GM12891 (cell line): Measurements from ENCODE around the gene HDAC4.

Experiments used
- POLR2A ChIP-seq: IDR thresholded peaks from 2 replicates; pipeline ENCODE4 v1.6.1; 2011; ENCODE audit warnings: low read depth, low read length, control low read depth
- POU2F2 ChIP-seq: IDR thresholded peaks from 2 replicates; pipeline ENCODE4 v1.6.1; 2011; ENCODE audit warnings: low read depth, mild to moderate bottlenecking, control low read depth, low read length, moderate library complexity
- TAF1 ChIP-seq: IDR thresholded peaks from 2 replicates; pipeline ENCODE4 v1.6.1; 2011; ENCODE audit warnings: low read depth, low read length, control low read depth

DNA sequence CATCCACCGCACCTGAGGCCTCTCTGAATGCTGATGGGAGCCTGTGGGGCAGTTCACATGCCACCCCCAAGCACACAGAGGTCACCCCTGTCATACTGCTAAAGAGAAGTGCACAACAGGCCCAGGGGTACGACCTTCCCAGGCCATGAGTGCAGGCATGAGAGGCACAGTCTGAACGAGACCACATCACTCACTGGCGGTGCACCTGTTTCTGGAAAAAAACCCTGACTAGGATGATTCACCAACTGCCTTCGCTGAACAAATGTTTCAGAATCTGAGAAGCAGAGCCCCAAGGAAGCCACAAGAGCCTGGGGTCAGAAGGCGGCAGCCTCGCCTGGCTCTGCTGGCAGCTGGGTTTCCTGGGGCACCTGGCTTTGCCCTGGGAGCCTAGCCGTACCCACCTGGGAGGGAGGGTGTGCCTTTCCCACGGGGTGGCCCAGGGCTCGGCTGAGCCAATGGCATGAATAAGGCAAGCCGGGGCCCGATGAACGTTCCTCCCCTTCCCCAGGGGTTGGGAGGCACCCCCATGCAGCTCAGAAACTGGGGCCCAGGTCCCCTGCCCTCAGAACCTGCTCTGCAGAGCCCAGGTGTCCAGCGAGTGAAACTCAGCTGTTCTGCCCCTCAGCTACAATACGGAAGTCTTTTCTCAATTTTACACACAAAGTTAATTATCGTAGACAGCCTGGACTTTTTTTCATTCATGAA, 73.8 kb downstream of the HDAC4 start:
- TF ChIP-seq TAF1 (no peak), POLR2A (no peak), POU2F2 (0 out of 2 replicates have a peak, but pooled peaks have one; percentile 6)
